HepG2 (cell line): ENCODE results near the gene SRC. TPM values are rescaled to one million over a fixed set of nuclear protein-coding genes. Genes with fewer than 3 reads are reported as not detected.

Experiments used
- AKAP8 ChIP-seq: sonication (generic); formaldehyde crosslinking; IDR thresholded peaks from 2 replicates; pipeline ENCODE4 v1.5.1; 2020; ENCODE audit warnings: mild to moderate bottlenecking, missing genetic modification reagents
- CBX1 ChIP-seq: IDR thresholded peaks from one replicate; pipeline ENCODE4 v1.6.1; 2016; ENCODE audit warnings: antibody characterized with exemption, low read depth
- CHCHD3 ChIP-seq: sonication (generic); formaldehyde crosslinking; IDR thresholded peaks from 2 replicates; pipeline ENCODE4 v1.8.0; 2022; ENCODE audit warnings: mild to moderate bottlenecking, missing genetic modification reagents, moderate library complexity
- DMAP1 ChIP-seq: IDR thresholded peaks from 2 replicates; pipeline ENCODE4 v1.6.1; 2016
- EED ChIP-seq: sonication (generic); formaldehyde crosslinking; IDR thresholded peaks from 2 replicates; pipeline ENCODE4 v1.5.0; 2020; ENCODE audit warnings: mild to moderate bottlenecking, missing genetic modification reagents
- GATAD2A ChIP-seq: IDR thresholded peaks from 2 replicates; pipeline ENCODE4 v1.6.1; 2016
- GLI4 ChIP-seq: sonication (generic); formaldehyde crosslinking; IDR thresholded peaks from 2 replicates; pipeline ENCODE4 v1.5.1; 2020; ENCODE audit warnings: missing genetic modification reagents, mild to moderate bottlenecking, moderate library complexity, borderline replicate concordance
- NBN ChIP-seq: fragments of 450-650 bp; conservative IDR thresholded peaks from 2 replicates; pipeline ENCODE4 v1.6.1; 2017
- NFYB ChIP-seq: sonication (generic); formaldehyde crosslinking; IDR thresholded peaks from 2 replicates; pipeline ENCODE4 v1.4.0; 2020; ENCODE audit warnings: missing genetic modification reagents
- PAWR ChIP-seq: sonication (generic); formaldehyde crosslinking; IDR thresholded peaks from 2 replicates; pipeline ENCODE4 v1.4.0; 2020; ENCODE audit warnings: missing genetic modification reagents, mild to moderate bottlenecking, borderline replicate concordance
- RAD21 ChIP-seq: fragments of 450-650 bp; formaldehyde crosslinking; IDR thresholded peaks from 2 replicates; pipeline ENCODE4 v1.5.0; 2020; ENCODE audit warnings: mild to moderate bottlenecking
- SNAI1 ChIP-seq: sonication (generic); formaldehyde crosslinking; IDR thresholded peaks from 2 replicates; pipeline ENCODE4 v1.5.0; 2020; ENCODE audit warnings: mild to moderate bottlenecking, missing genetic modification reagents, borderline replicate concordance
- SRSF4 ChIP-seq: fragments of 200-400 bp; formaldehyde crosslinking; IDR thresholded peaks from one replicate; pipeline ENCODE4 v1.6.1; 2018; ENCODE audit warnings: mild to moderate bottlenecking, low read depth, low read length, moderate library complexity; ENCODE audit not compliant: poor library complexity, severe bottlenecking
- TBX3 ChIP-seq: fragments of 450-650 bp; IDR thresholded peaks from 2 replicates; pipeline ENCODE4 v1.6.1; 2017; ENCODE audit warnings: antibody characterized with exemption, mild to moderate bottlenecking, inconsistent platforms, borderline replicate concordance
- XRCC5 ChIP-seq: fragments of 200-400 bp; formaldehyde crosslinking; optimal IDR thresholded peaks from 2 replicates; pipeline ENCODE3; 2017; ENCODE audit warnings: mild to moderate bottlenecking, low read length
- ZBTB1 ChIP-seq: sonication (generic); formaldehyde crosslinking; IDR thresholded peaks from 2 replicates; pipeline ENCODE4 v1.4.0; 2020; ENCODE audit warnings: missing genetic modification reagents, borderline replicate concordance
- ZC3H4 ChIP-seq: sonication (generic); formaldehyde crosslinking; IDR thresholded peaks from 2 replicates; pipeline ENCODE4 v1.4.0; 2020; ENCODE audit warnings: missing genetic modification reagents, borderline replicate concordance
- ZNF121 ChIP-seq: sonication (generic); formaldehyde crosslinking; IDR thresholded peaks from 2 replicates; pipeline ENCODE4 v1.5.0; 2020; ENCODE audit warnings: mild to moderate bottlenecking, missing genetic modification reagents
- ZNF251 ChIP-seq: sonication (generic); formaldehyde crosslinking; IDR thresholded peaks from 2 replicates; pipeline ENCODE4 v1.9.0; 2021; ENCODE audit warnings: mild to moderate bottlenecking, missing genetic modification reagents
- ZNF614 ChIP-seq: IDR thresholded peaks from 2 replicates; pipeline ENCODE4 v1.6.1; 2018; ENCODE audit warnings: missing biosample characterization, missing genetic modification reagents, inconsistent platforms, borderline replicate concordance
- ZNF781 ChIP-seq: sonication (generic); formaldehyde crosslinking; IDR thresholded peaks from 2 replicates; pipeline ENCODE4 v1.5.1; 2020; ENCODE audit warnings: borderline replicate concordance, mild to moderate bottlenecking, missing genetic modification reagents; ENCODE audit errors: not compliant biosample characterization
- ZNF816 ChIP-seq: sonication (generic); formaldehyde crosslinking; IDR thresholded peaks from 2 replicates; pipeline ENCODE4 v1.8.0; 2022; ENCODE audit warnings: missing genetic modification reagents, mild to moderate bottlenecking, borderline replicate concordance
- polyA plus RNA-seq, 8 experiments: library from polyadenylated mRNA; depleted of rRNA in 3 of 8; stranded (reverse) in 7 of 8; unstranded in 1 of 8; fragments of >200 nt; fragmentation: Illumina TruSeq in 4 of 8; extraction: Trizol in 4 of 8; gene quantifications; 2 replicates each; pipeline versions ENCODE4 v1.2.1 to v1.2.3, GENCODE V29; 2011 to 2016; ENCODE audit warnings: low read depth in 4 of 8, missing spikeins in 1 of 8, mixed read lengths in 1 of 8; ENCODE audit not compliant: insufficient read depth in 1 of 8
- total RNA-seq, 5 experiments: library from RNA; depleted of rRNA; stranded (reverse); fragments of >200 nt; fragmentation: Illumina TruSeq; extraction: Trizol; gene quantifications; 2 replicates each; pipeline ENCODE4 v1.2.3, GENCODE V29; 2016; ENCODE audit warnings: low read depth in 1 of 5
- TF ChIP-seq, protein P1 (sequence below): sonication (generic); formaldehyde crosslinking; IDR thresholded peaks from 2 replicates; pipeline ENCODE4 v1.5.0; 2020; ENCODE audit warnings: missing genetic modification reagents
- TF ChIP-seq, protein P2 (sequence below): sonication (generic); formaldehyde crosslinking; IDR thresholded peaks from 2 replicates; pipeline ENCODE4 v1.5.1; 2020; ENCODE audit warnings: mild to moderate bottlenecking, missing genetic modification reagents
- TF ChIP-seq, protein P3 (sequence below): sonication (generic); formaldehyde crosslinking; IDR thresholded peaks from 2 replicates; pipeline ENCODE4 v1.4.0; 2020; ENCODE audit warnings: missing genetic modification reagents; ENCODE audit errors: not compliant biosample characterization
- TF ChIP-seq, protein P4 (sequence below): sonication (generic); formaldehyde crosslinking; IDR thresholded peaks from 2 replicates; pipeline ENCODE4 v1.4.0; 2020; ENCODE audit warnings: mild to moderate bottlenecking, missing genetic modification reagents

The SRC gene
- total and polyA plus RNA-seq, 2 of the 13 experiments (the other 11 are each of a cell fraction or from before 2014, with no cell fraction given) = 54.7 to 192 TPM

DNA sequence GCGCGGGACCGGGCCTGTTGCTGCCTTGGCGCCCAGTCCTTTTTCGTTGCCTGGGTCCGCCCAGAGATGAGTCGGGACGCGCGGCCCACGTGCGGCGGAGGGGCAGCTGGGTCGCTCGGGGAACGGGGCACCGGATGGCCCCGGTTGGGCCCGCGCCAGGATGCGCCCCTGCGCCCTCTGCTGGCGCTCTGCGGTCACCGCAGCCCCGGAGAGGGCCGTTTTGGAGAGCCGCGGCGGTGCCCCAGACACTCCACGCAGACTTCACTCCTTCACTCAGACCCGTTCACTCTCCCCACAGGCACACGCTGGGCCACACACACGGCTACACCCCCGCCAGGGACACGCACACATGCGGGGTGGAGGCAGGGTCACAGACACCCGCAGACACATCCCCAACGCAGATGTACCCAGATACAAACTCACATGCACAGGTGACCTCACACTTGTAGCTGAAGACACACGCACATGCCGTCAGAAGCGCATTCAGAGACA is 38.8 kb downstream of the SRC start (continued):
- TF ChIP-seq, protein P1, sequence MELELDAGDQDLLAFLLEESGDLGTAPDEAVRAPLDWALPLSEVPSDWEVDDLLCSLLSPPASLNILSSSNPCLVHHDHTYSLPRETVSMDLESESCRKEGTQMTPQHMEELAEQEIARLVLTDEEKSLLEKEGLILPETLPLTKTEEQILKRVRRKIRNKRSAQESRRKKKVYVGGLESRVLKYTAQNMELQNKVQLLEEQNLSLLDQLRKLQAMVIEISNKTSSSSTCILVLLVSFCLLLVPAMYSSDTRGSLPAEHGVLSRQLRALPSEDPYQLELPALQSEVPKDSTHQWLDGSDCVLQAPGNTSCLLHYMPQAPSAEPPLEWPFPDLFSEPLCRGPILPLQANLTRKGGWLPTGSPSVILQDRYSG (CRISPR knock-in tag) = no peak
- TF ChIP-seq NBN (no peak), AKAP8 (no peak), SRSF4 (no peak), GLI4 (CRISPR knock-in tag) (no peak), CBX1 (no peak), NFYB (CRISPR knock-in tag) (no peak), PAWR (no peak), XRCC5 (peak; percentile 64), ZBTB1 (CRISPR knock-in tag) (no peak), EED (CRISPR knock-in tag) (peak; percentile 87), CHCHD3 (CRISPR knock-in tag) (no peak), ZNF251 (CRISPR knock-in tag) (no peak), ZNF614 (peak; percentile 74; the same call in 1 of the 2 replicates), ZC3H4 (0 out of 2 replicates have a peak, but pooled peaks have one; percentile 25), SNAI1 (CRISPR knock-in tag) (no peak), ZNF816 (CRISPR knock-in tag) (no peak), TBX3 (no peak), RAD21 (CRISPR knock-in tag) (peak; percentile 98), GATAD2A (CRISPR knock-in tag) (no peak), ZNF121 (CRISPR knock-in tag) (no peak), ZNF781 (CRISPR knock-in tag) (peak; percentile 37), DMAP1 (no peak; the same call in 1 of the 2 replicates)
- TF ChIP-seq, protein P2, sequence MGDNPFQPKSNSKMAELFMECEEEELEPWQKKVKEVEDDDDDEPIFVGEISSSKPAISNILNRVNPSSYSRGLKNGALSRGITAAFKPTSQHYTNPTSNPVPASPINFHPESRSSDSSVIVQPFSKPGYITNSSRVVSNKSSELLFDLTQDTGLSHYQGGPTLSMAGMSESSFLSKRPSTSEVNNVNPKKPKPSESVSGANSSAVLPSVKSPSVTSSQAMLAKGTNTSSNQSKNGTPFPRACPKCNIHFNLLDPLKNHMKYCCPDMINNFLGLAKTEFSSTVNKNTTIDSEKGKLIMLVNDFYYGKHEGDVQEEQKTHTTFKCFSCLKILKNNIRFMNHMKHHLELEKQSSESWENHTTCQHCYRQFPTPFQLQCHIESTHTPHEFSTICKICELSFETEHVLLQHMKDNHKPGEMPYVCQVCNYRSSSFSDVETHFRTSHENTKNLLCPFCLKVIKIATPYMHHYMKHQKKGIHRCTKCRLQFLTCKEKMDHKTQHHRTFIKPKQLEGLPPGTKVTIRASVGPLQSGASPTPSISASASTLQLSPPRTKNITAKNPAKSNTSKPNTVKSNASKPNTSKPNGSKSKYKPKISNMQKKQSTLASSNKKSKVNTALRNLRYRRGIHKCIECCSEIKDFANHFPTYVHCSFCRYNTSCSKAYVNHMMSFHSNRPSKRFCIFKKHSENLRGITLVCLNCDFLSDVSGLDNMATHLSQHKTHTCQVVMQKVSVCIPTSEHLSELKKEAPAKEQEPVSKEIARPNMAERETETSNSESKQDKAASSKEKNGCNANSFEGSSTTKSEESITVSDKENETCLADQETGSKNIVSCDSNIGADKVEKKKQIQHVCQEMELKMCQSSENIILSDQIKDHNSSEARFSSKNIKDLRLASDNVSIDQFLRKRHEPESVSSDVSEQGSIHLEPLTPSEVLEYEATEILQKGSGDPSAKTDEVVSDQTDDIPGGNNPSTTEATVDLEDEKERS (CRISPR knock-in tag) = no peak
- TF ChIP-seq, protein P3, sequence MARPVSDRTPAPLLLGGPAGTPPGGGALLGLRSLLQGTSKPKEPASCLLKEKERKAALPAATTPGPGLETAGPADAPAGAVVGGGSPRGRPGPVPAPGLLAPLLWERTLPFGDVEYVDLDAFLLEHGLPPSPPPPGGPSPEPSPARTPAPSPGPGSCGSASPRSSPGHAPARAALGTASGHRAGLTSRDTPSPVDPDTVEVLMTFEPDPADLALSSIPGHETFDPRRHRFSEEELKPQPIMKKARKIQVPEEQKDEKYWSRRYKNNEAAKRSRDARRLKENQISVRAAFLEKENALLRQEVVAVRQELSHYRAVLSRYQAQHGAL (CRISPR knock-in tag) = no peak
- TF ChIP-seq, protein P4, sequence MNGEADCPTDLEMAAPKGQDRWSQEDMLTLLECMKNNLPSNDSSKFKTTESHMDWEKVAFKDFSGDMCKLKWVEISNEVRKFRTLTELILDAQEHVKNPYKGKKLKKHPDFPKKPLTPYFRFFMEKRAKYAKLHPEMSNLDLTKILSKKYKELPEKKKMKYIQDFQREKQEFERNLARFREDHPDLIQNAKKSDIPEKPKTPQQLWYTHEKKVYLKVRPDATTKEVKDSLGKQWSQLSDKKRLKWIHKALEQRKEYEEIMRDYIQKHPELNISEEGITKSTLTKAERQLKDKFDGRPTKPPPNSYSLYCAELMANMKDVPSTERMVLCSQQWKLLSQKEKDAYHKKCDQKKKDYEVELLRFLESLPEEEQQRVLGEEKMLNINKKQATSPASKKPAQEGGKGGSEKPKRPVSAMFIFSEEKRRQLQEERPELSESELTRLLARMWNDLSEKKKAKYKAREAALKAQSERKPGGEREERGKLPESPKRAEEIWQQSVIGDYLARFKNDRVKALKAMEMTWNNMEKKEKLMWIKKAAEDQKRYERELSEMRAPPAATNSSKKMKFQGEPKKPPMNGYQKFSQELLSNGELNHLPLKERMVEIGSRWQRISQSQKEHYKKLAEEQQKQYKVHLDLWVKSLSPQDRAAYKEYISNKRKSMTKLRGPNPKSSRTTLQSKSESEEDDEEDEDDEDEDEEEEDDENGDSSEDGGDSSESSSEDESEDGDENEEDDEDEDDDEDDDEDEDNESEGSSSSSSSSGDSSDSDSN (CRISPR knock-in tag) = no peak; the same call in none of the 2 replicates
